ENCODE data around the gene C10orf120.

C10orf120 gene

DNA sequence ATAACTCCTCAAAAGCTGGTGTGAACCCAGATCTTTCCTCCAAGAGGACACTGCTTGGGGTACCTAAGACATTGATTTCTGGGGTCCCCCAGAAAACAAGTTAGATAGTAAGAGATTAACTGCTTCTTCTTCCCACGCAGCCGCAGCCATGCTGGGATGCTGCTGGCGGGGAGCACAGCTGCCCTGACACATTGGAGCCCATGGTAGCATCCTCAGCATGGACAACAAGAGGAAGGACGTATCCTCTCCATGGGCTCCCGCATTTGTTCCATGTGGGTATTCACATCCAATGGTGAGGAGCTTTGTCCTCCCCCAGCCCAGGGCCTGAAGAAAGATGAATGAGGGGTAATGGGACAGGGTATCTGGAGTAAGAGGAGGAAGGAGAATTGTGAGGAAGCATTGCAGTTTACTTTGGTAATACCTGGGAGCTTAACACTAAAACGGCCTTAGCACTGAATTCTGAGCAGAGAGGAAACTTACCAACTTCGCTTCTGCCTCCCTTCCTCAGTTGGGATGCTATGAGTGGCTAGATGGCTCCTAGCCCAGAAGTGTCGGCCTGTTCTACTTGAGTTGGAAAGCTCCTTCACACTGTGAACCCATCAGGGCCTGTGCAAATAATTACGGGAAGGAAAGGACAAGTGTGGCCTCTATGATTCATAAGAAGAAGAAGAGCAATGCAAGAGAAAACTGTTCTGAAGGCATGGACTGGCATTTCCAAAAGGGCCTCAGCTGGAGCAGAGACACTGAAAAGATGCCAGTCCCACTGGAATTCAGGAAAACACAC lies 43.9 kb downstream of the C10orf120 start:
- TF ChIP-seq SPI1 (IDR thresholded peaks at IDR 0.05; ENCODE audit: borderline replicate concordance, low read depth), result no peak
- TF ChIP-seq REST (IDR thresholded peaks at IDR 0.05; ENCODE audit: insufficient replicate concordance, low read depth), result no peak
- no peak for TF ChIP-seq POLR2AphosphoS5 (IDR thresholded peaks at IDR 0.05; ENCODE audit: low read depth)
- no peak for TF ChIP-seq GABPA (IDR thresholded peaks at IDR 0.05; ENCODE audit: low read depth)
- TF ChIP-seq, protein P1, sequence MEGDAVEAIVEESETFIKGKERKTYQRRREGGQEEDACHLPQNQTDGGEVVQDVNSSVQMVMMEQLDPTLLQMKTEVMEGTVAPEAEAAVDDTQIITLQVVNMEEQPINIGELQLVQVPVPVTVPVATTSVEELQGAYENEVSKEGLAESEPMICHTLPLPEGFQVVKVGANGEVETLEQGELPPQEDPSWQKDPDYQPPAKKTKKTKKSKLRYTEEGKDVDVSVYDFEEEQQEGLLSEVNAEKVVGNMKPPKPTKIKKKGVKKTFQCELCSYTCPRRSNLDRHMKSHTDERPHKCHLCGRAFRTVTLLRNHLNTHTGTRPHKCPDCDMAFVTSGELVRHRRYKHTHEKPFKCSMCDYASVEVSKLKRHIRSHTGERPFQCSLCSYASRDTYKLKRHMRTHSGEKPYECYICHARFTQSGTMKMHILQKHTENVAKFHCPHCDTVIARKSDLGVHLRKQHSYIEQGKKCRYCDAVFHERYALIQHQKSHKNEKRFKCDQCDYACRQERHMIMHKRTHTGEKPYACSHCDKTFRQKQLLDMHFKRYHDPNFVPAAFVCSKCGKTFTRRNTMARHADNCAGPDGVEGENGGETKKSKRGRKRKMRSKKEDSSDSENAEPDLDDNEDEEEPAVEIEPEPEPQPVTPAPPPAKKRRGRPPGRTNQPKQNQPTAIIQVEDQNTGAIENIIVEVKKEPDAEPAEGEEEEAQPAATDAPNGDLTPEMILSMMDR (IDR thresholded peaks at IDR 0.05; ENCODE audit: insufficient read depth, low read length), result no peak
- no peaks in the 10 kb centered on the region for H3K27me3 ChIP-seq (ENCODE audit: insufficient read depth, poor library complexity, severe bottlenecking)
- DNase-seq (ENCODE audit: low read depth in 1 of 2, low spot score in 1 of 2), result no peak

GRCh38 chr10:122650331-122650730 lies 49.3 kb downstream of the C10orf120 start:
- H3K27ac ChIP-seq (replicated peaks), result no peak overlapping the region
- no peak for DNase-seq (ENCODE audit: low read depth in 1 of 2, low spot score in 1 of 2)
- H3K27me3 ChIP-seq (ENCODE audit: insufficient read depth, poor library complexity, severe bottlenecking), result no peaks in the 10 kb centered on the region
- H3K4me3 ChIP-seq (replicated peaks; ENCODE audit: insufficient read depth, low read length), result no peak overlapping the region
- TF ChIP-seq REST (IDR thresholded peaks at IDR 0.05; ENCODE audit: insufficient replicate concordance, low read depth) (no peak), SPI1 (IDR thresholded peaks at IDR 0.05; ENCODE audit: borderline replicate concordance, low read depth) (no peak), GABPA (IDR thresholded peaks at IDR 0.05; ENCODE audit: low read depth) (no peak)

More for the DNA sequence above, 43.9 kb downstream of the C10orf120 start:
- no peak overlapping the region for H3K4me3 ChIP-seq (replicated peaks; ENCODE audit: insufficient read depth, low read length)
- no peak overlapping the region for H3K27ac ChIP-seq (replicated peaks)

GRCh38 chr10:122649903-122650302 lies 49.7 kb downstream of the C10orf120 start:
- Histone ChIP-seq H3K27me3 (ENCODE audit: insufficient read depth, poor library complexity, severe bottlenecking) (no peaks in the 10 kb centered on the region), H3K4me3 (replicated peaks; ENCODE audit: insufficient read depth, low read length) (no peak overlapping the region), H3K27ac (replicated peaks) (no peak overlapping the region)
- no peak for DNase-seq (ENCODE audit: low read depth in 1 of 2, low spot score in 1 of 2)
- TF ChIP-seq GABPA (IDR thresholded peaks at IDR 0.05; ENCODE audit: low read depth), result no peak
- no peak for TF ChIP-seq REST (IDR thresholded peaks at IDR 0.05; ENCODE audit: insufficient replicate concordance, low read depth)
- no peak for TF ChIP-seq POLR2AphosphoS5 (IDR thresholded peaks at IDR 0.05; ENCODE audit: low read depth)
- TF ChIP-seq, protein P1 (IDR thresholded peaks at IDR 0.05; ENCODE audit: insufficient read depth, low read length), result no peak
- no peak for TF ChIP-seq SPI1 (IDR thresholded peaks at IDR 0.05; ENCODE audit: borderline replicate concordance, low read depth)
